Colonic mucosa (tissue), 4 donors: ENCODE measurements around the gene DRD2. TPM values are rescaled to one million over a fixed set of nuclear protein-coding genes. Genes with fewer than 3 reads are reported as not detected.

Experiments
- DNase-seq: peaks from one replicate; pipeline ENCODE4 v3.0.0-alpha.2; 2020
- H3K27ac ChIP-seq: fragments of 200-600 bp; one replicate; pipeline ENCODE4 v1.8.0; 2021
- H3K27me3 ChIP-seq: fragments of 200-600 bp; one replicate; pipeline ENCODE4 v1.8.0; 2021
- H3K36me3 ChIP-seq: fragments of 200-600 bp; one replicate; pipeline ENCODE4 v1.8.0; 2021
- H3K4me1 ChIP-seq: fragments of 200-600 bp; one replicate; pipeline ENCODE4 v1.8.0; 2021; ENCODE audit warnings: mild to moderate bottlenecking
- H3K4me3 ChIP-seq: fragments of 200-600 bp; one replicate; pipeline ENCODE4 v1.8.0; 2021
- H3K9ac ChIP-seq, 2 donors: one replicate each; pipeline ENCODE4 v1.7.0; 2013; ENCODE audit warnings: control low read depth in 2 of 2, low read depth in 2 of 2, low read length in 2 of 2
- H3K9me3 ChIP-seq: fragments of 200-600 bp; one replicate; pipeline ENCODE4 v1.8.0; 2021
- CTCF ChIP-seq: fragments of 200-600 bp; IDR thresholded peaks from one replicate; pipeline ENCODE4 v1.8.0; 2022; ENCODE audit warnings: antibody characterized with exemption, mild to moderate bottlenecking
- intact Hi-C: fragments of 100-400 bp; cut with DNase I; formaldehyde crosslinking; loops from one replicate; pipeline ENCODE4 v1.14.1; 2022
- total RNA-seq, 2 donors: library from RNA; stranded (reverse); fragmentation: NEBNext Ultra II Directional in 1 of 2; extraction: Animal tissue kit (Norgen Biotek cat#: 25700) in 1 of 2; gene quantifications; one replicate each; pipeline ENCODE4 v1.2.1, GENCODE V29; 2021
- donor health status: healthy.
- donor health status: DM: no; HTN: no; CAD: no.
- donor health status: DM: no; HTN: no; CAD: no.

Gene DRD2
- total RNA-seq, 2 donors from 2014 or later: 0.10 to 0.27 TPM

- Histone ChIP-seq H3K4me3 (no peak overlapping the region), H3K27me3 (no peaks in the 10 kb centered on the region), H3K36me3 (no peaks in the 10 kb centered on the region), H3K4me1 (no peaks in the 10 kb centered on the region), H3K9me3 (no peaks in the 10 kb centered on the region), H3K27ac (no peak overlapping the region), H3K9ac (no peak overlapping the region)
- no peak for DNase-seq
- intact Hi-C loops: no loop called here
- TF ChIP-seq CTCF: no peak
Observed at GRCh38 chr11:113436672-113437252, 38.4 kb downstream of the DRD2 start.

GRCh38 chr11:113435190-113435968, 39.8 kb downstream of the DRD2 start:
- H3K9me3 ChIP-seq: no peaks in the 10 kb centered on the region
- DNase-seq: no peak
- H3K9ac ChIP-seq: no peak overlapping the region
- no peak overlapping the region for H3K4me3 ChIP-seq
- no peaks in the 10 kb centered on the region for H3K27me3 ChIP-seq
- TF ChIP-seq CTCF: no peak
- H3K27ac ChIP-seq: no peak overlapping the region
- intact Hi-C loops: no loop called here
- no peaks in the 10 kb centered on the region for H3K4me1 ChIP-seq
- no peaks in the 10 kb centered on the region for H3K36me3 ChIP-seq

- DNase-seq: no peak
- TF ChIP-seq CTCF: no peak
- Histone ChIP-seq H3K9me3 (no peaks in the 10 kb centered on the region), H3K27ac (no peak overlapping the region), H3K36me3 (no peaks in the 10 kb centered on the region), H3K4me3 (no peak overlapping the region), H3K27me3 (no peaks in the 10 kb centered on the region), H3K9ac (no peak overlapping the region), H3K4me1 (no peaks in the 10 kb centered on the region)
- intact Hi-C loops: no loop called here
Observed at GRCh38 chr11:113431746-113432145, 43.5 kb downstream of the DRD2 start.

- H3K27me3 ChIP-seq: no peaks in the 10 kb centered on the region
- no peaks in the 10 kb centered on the region for H3K36me3 ChIP-seq
- no peak overlapping the region for H3K9ac ChIP-seq
- no peak for DNase-seq
- no peak for TF ChIP-seq CTCF
- no peak overlapping the region for H3K4me3 ChIP-seq
- no peaks in the 10 kb centered on the region for H3K4me1 ChIP-seq
- intact Hi-C loops: no loop called here
- no peak overlapping the region for H3K27ac ChIP-seq
- H3K9me3 ChIP-seq: no peaks in the 10 kb centered on the region
Observed at GRCh38 chr11:113426686-113427085, 48.5 kb downstream of the DRD2 start.

- no peak overlapping the region for H3K9ac ChIP-seq
- intact Hi-C loops: no loop called here
- H3K27me3 ChIP-seq: no peaks in the 10 kb centered on the region
- no peak overlapping the region for H3K27ac ChIP-seq
- no peaks in the 10 kb centered on the region for H3K36me3 ChIP-seq
- no peak overlapping the region for H3K4me3 ChIP-seq
- no peak for DNase-seq
- H3K4me1 ChIP-seq: no peaks in the 10 kb centered on the region
- no peaks in the 10 kb centered on the region for H3K9me3 ChIP-seq
- no peak for TF ChIP-seq CTCF
Observed at GRCh38 chr11:113420808-113421207, 54.4 kb downstream of the DRD2 start.
